HepG2 (cell line): ENCODE measurements around the gene WTAP. TPM values are rescaled to one million over a fixed set of nuclear protein-coding genes. Genes with fewer than 3 reads are reported as not detected.

ENCODE experiments used
- CBX5 ChIP-seq: sonication (generic); formaldehyde crosslinking; IDR thresholded peaks from 2 replicates; pipeline ENCODE4 v1.4.0; 2020; ENCODE audit warnings: missing genetic modification reagents, borderline replicate concordance
- CHD2 ChIP-seq: IDR thresholded peaks from 2 replicates; pipeline ENCODE4 v1.6.1; 2011; ENCODE audit warnings: low read depth, low read length, improper control_type of control experiment
- HCFC1 ChIP-seq: fragments of 150-350 bp; IDR thresholded peaks from 2 replicates; pipeline ENCODE4 v1.6.1; 2014; ENCODE audit warnings: low read depth, low read length
- HIVEP1 ChIP-seq: sonication (generic); formaldehyde crosslinking; IDR thresholded peaks from 2 replicates; pipeline ENCODE4 v1.4.0; 2020; ENCODE audit warnings: mild to moderate bottlenecking, missing genetic modification reagents
- HOXA5 ChIP-seq: sonication (generic); formaldehyde crosslinking; IDR thresholded peaks from 2 replicates; pipeline ENCODE4 v1.4.0; 2020; ENCODE audit warnings: missing genetic modification reagents
- IKZF4 ChIP-seq: sonication (generic); formaldehyde crosslinking; IDR thresholded peaks from 2 replicates; pipeline ENCODE4 v1.5.1; 2020; ENCODE audit warnings: borderline replicate concordance, mild to moderate bottlenecking, low read depth, missing genetic modification reagents; ENCODE audit errors: not compliant biosample characterization
- KDM5B ChIP-seq: sonication (generic); formaldehyde crosslinking; IDR thresholded peaks from 2 replicates; pipeline ENCODE4 v1.4.0; 2020; ENCODE audit warnings: missing genetic modification reagents, mild to moderate bottlenecking, borderline replicate concordance
- NFAT5 ChIP-seq: sonication (generic); formaldehyde crosslinking; IDR thresholded peaks from 2 replicates; pipeline ENCODE4 v1.4.0; 2020; ENCODE audit warnings: missing genetic modification reagents
- PHF20 ChIP-seq: sonication (generic); formaldehyde crosslinking; IDR thresholded peaks from 2 replicates; pipeline ENCODE4 v1.5.0; 2020; ENCODE audit warnings: mild to moderate bottlenecking, missing genetic modification reagents
- RAD21 ChIP-seq: fragments of 450-650 bp; formaldehyde crosslinking; IDR thresholded peaks from 2 replicates; pipeline ENCODE4 v1.5.0; 2020; ENCODE audit warnings: mild to moderate bottlenecking
- RBFOX2 ChIP-seq: fragments of 200-400 bp; formaldehyde crosslinking; IDR thresholded peaks from 2 replicates; pipeline ENCODE4 v1.6.1; 2017; ENCODE audit warnings: low read depth, mild to moderate bottlenecking, low read length
- SIX1 ChIP-seq: sonication (generic); formaldehyde crosslinking; IDR thresholded peaks from 2 replicates; pipeline ENCODE4 v1.4.0; 2020; ENCODE audit warnings: missing genetic modification reagents, borderline replicate concordance
- SMAD1 ChIP-seq: sonication (generic); formaldehyde crosslinking; IDR thresholded peaks from 2 replicates; pipeline ENCODE4 v1.4.0; 2020; ENCODE audit warnings: missing genetic modification reagents, low read depth, mild to moderate bottlenecking, borderline replicate concordance
- TCF12 ChIP-seq, 2 experiments: fragments of 450-650 bp in 1 of 2; sonication (generic) in 1 of 2; formaldehyde crosslinking in 1 of 2; IDR thresholded peaks; 2 replicates each; pipeline versions ENCODE4 v1.6.1 to v1.8.0; 2017 to 2022; ENCODE audit warnings: antibody characterized with exemption in 1 of 2, mild to moderate bottlenecking in 1 of 2, missing genetic modification reagents in 1 of 2, moderate library complexity in 1 of 2
- ZGPAT ChIP-seq: IDR thresholded peaks from 2 replicates; pipeline ENCODE4 v1.6.1; 2016; ENCODE audit warnings: mild to moderate bottlenecking
- ZNF572 ChIP-seq: sonication (generic); formaldehyde crosslinking; IDR thresholded peaks from 2 replicates; pipeline ENCODE4 v1.5.1; 2020; ENCODE audit warnings: mild to moderate bottlenecking, missing genetic modification reagents
- ZNF616 ChIP-seq: sonication (generic); formaldehyde crosslinking; IDR thresholded peaks from 2 replicates; pipeline ENCODE4 v1.5.0; 2020; ENCODE audit warnings: low read depth, mild to moderate bottlenecking, missing genetic modification reagents
- ZNF710 ChIP-seq: sonication (generic); formaldehyde crosslinking; IDR thresholded peaks from 2 replicates; pipeline ENCODE4 v1.5.0; 2020; ENCODE audit warnings: mild to moderate bottlenecking, missing genetic modification reagents, borderline replicate concordance
- ZNF747 ChIP-seq: sonication (generic); formaldehyde crosslinking; IDR thresholded peaks from 2 replicates; pipeline ENCODE4 v1.8.1; 2023; ENCODE audit warnings: missing genetic modification reagents, mild to moderate bottlenecking, borderline replicate concordance
- polyA plus RNA-seq, 8 experiments: library from polyadenylated mRNA; depleted of rRNA in 3 of 8; stranded (reverse) in 7 of 8; unstranded in 1 of 8; fragments of >200 nt; fragmentation: Illumina TruSeq in 4 of 8; extraction: Trizol in 4 of 8; gene quantifications; 2 replicates each; pipeline versions ENCODE4 v1.2.1 to v1.2.3, GENCODE V29; 2011 to 2016; ENCODE audit warnings: low read depth in 4 of 8, missing spikeins in 1 of 8, mixed read lengths in 1 of 8; ENCODE audit not compliant: insufficient read depth in 1 of 8
- total RNA-seq, 5 experiments: library from RNA; depleted of rRNA; stranded (reverse); fragments of >200 nt; fragmentation: Illumina TruSeq; extraction: Trizol; gene quantifications; 2 replicates each; pipeline ENCODE4 v1.2.3, GENCODE V29; 2016; ENCODE audit warnings: low read depth in 1 of 5

Gene WTAP
- total and polyA plus RNA-seq, 2 of the 13 experiments (the other 11 are each of a cell fraction or from before 2014, with no cell fraction given), result 31.6 to 167 TPM

DNA sequence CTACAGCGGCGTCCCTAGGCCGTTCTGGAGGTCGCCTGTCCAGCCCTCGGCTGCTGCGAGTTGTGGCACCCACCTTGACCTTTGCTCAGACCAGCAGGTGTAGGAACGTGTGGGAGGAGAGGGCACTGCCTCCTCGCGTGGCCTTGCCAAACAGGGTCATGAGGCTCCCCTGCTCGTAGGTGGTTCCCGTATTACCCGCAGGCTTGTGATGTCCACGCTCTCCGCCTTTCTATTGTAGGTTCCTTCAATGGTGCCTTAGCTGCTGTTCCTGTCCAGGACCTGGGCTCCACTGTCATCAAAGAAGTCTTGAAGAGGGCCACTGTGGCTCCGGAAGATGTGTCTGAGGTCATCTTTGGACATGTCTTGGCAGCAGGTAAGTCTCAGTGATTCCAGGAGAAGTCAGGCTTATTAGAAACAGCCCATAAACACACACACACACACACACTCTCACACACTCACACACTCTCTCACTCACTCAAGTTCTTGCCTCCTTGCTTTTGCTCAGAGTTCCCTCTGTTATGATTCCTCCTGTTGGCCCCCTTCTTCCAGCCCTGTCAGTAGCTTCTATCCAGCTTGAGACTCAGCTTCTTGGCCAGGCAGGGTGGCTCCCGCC lies 35.5 kb downstream of the WTAP start (continued):
- peak; percentile 68 for TF ChIP-seq IKZF4 (CRISPR knock-in tag)
- TF ChIP-seq ZNF710, result 0 out of 2 replicates have a peak, but pooled peaks have one; percentile 27
- TF ChIP-seq NFAT5, result 0 out of 2 replicates have a peak, but pooled peaks have one; percentile 59
- 0 out of 2 replicates have a peak, but pooled peaks have one; percentile 10 for TF ChIP-seq SIX1
- peak; percentile 52 for TF ChIP-seq KDM5B (CRISPR knock-in tag)
- TF ChIP-seq HIVEP1 (CRISPR knock-in tag), result peak; percentile 84; the same call in 1 of the 2 replicates
- peak; percentile 61; the same call in 1 of the 2 replicates for TF ChIP-seq PHF20 (CRISPR knock-in tag)
- TF ChIP-seq HCFC1, result no peak
- peak; percentile 43; the same call in 1 of the 2 replicates for TF ChIP-seq ZGPAT (CRISPR knock-in tag)
- 0 out of 2 replicates have a peak, but pooled peaks have one; percentile 34 for TF ChIP-seq SMAD1 (CRISPR knock-in tag)
- TF ChIP-seq ZNF616 (CRISPR knock-in tag), result peak; percentile 92; the same call in 1 of the 2 replicates
- TF ChIP-seq CBX5 (CRISPR knock-in tag), result 0 out of 2 replicates have a peak, but pooled peaks have one; percentile 60
- peak; percentile 20 for TF ChIP-seq HOXA5 (CRISPR knock-in tag)
- 0 out of 2 replicates have a peak, but pooled peaks have one; percentile 12 for TF ChIP-seq RAD21
- 0 out of 2 replicates have a peak, but pooled peaks have one; percentile 2 for TF ChIP-seq ZNF747
- TF ChIP-seq ZNF572, result peak; percentile 26; the same call in 1 of the 2 replicates
- TF ChIP-seq TCF12 (IDR thresholded peaks at IDR 0.05), result no peak
- TF ChIP-seq TCF12 (CRISPR knock-in tag; IDR thresholded peaks at IDR 0.05), result 0 out of 2 replicates have a peak, but pooled peaks have one; percentile 1
- no peak for TF ChIP-seq CHD2
- TF ChIP-seq RBFOX2, result no peak
